ENCODE results near the gene JAM3. TPM values are rescaled to one million over a fixed set of nuclear protein-coding genes. Genes with fewer than 3 reads are reported as not detected.

Gene JAM3
- total and polyA plus RNA-seq, 10 of the 15 experiments (the other 5 are each of a cell fraction or from before 2014, with no cell fraction given) = 0.04 to 1.1 (median 0.32) TPM; not detected in 1

GRCh38 chr11:134066943-134067885 is 1.7 kb upstream of the JAM3 start:
- no peaks in the 10 kb centered on the region for H3K9me3 ChIP-seq (replicated peaks; ENCODE audit: control insufficient read depth, insufficient read depth, low read length)
- H3K27me3 ChIP-seq (replicated peaks in 1 of 2; ENCODE audit: control insufficient read depth in 2 of 2, insufficient read depth in 2 of 2, low read length in 1 of 2) = peaks cover 2 to 12% of the 10 kb centered on the region in 2 experiments
- no peak overlapping the region for H3K4me2 ChIP-seq (ENCODE audit: control insufficient read depth, insufficient read depth)
- no peak overlapping the region for H3K9ac ChIP-seq (ENCODE audit: control insufficient read depth, insufficient read depth, low read length)
- no peaks in the 10 kb centered on the region for H3K4me1 ChIP-seq (ENCODE audit: control insufficient read depth, insufficient read depth, low read length)
- no peak overlapping the region for H3K4me3 ChIP-seq
- DNase-seq (ENCODE audit: low read depth, low spot score) (no peak), ATAC-seq (no peak), FAIRE-seq (no peak)
- TF ChIP-seq FOXK2 (IDR thresholded peaks at IDR 0.05) (no peak), SIN3A (IDR thresholded peaks at IDR 0.05; ENCODE audit: low read depth, low read length) (no peak), ETV6 (conservative IDR thresholded peaks at IDR 0.05 in 1 of 2, IDR thresholded peaks at IDR 0.05 in 1 of 2; ENCODE audit: borderline replicate concordance in 1 of 2, low read depth in 1 of 2) (no peak), POLR2A (IDR thresholded peaks at IDR 0.05; ENCODE audit: low read depth, low read length) (no peak), RCOR1 (conservative IDR thresholded peaks at IDR 0.05; ENCODE audit: low read depth, low read length) (no peak), IRF4 (IDR thresholded peaks at IDR 0.05; ENCODE audit: low read depth, low read length) (no peak), E2F8 (IDR thresholded peaks at IDR 0.05; ENCODE audit: low read depth, partially characterized antibody) (no peak), CUX1 (IDR thresholded peaks at IDR 0.05; ENCODE audit: insufficient replicate concordance, low read depth, low read length) (no peak), PML (IDR thresholded peaks at IDR 0.05; ENCODE audit: low read length) (no peak)
- TF ChIP-seq, protein P1, sequence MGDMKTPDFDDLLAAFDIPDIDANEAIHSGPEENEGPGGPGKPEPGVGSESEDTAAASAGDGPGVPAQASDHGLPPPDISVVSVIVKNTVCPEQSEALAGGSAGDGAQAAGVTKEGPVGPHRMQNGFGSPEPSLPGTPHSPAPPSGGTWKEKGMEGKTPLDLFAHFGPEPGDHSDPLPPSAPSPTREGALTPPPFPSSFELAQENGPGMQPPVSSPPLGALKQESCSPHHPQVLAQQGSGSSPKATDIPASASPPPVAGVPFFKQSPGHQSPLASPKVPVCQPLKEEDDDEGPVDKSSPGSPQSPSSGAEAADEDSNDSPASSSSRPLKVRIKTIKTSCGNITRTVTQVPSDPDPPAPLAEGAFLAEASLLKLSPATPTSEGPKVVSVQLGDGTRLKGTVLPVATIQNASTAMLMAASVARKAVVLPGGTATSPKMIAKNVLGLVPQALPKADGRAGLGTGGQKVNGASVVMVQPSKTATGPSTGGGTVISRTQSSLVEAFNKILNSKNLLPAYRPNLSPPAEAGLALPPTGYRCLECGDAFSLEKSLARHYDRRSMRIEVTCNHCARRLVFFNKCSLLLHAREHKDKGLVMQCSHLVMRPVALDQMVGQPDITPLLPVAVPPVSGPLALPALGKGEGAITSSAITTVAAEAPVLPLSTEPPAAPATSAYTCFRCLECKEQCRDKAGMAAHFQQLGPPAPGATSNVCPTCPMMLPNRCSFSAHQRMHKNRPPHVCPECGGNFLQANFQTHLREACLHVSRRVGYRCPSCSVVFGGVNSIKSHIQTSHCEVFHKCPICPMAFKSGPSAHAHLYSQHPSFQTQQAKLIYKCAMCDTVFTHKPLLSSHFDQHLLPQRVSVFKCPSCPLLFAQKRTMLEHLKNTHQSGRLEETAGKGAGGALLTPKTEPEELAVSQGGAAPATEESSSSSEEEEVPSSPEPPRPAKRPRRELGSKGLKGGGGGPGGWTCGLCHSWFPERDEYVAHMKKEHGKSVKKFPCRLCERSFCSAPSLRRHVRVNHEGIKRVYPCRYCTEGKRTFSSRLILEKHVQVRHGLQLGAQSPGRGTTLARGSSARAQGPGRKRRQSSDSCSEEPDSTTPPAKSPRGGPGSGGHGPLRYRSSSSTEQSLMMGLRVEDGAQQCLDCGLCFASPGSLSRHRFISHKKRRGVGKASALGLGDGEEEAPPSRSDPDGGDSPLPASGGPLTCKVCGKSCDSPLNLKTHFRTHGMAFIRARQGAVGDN (IDR thresholded peaks at IDR 0.05) = no peak
- no peak overlapping the region for H3K27ac ChIP-seq (ENCODE audit: control insufficient read depth, insufficient read depth)
- SMC1A ChIA-PET (ENCODE audit: uncharacterized antibody, unreplicated experiment) = no interaction called here
- no peak overlapping the region for H2AFZ ChIP-seq (ENCODE audit: control insufficient read depth, low read depth, low read length)
- no peaks in the 10 kb centered on the region for H3K36me3 ChIP-seq (ENCODE audit: control insufficient read depth in 2 of 2, insufficient read depth in 2 of 2, low read length in 1 of 2)
- POLR2A ChIA-PET = no interaction called here
- no peaks in the 10 kb centered on the region for H4K20me1 ChIP-seq (ENCODE audit: control insufficient read depth, insufficient read depth)
- CTCF ChIA-PET = interaction anchor here (1.1 kb wide), 1 partner anchor 17 kb away, joined by 3 read pairs; no protein-coding TSS in a partner anchor
- intact Hi-C loops (cut with micrococcal nuclease; ENCODE audit: unreplicated experiment) (no loop called here), in situ Hi-C loops (cut with MboI) (no loop called here)
- WGBS (ENCODE audit: insufficient coverage, insufficient replicate concordance, low lambda C conversion rate, missing lambda C conversion rate) = 40% methylated on average over 12 of the region's 12 CpGs
- H3K79me2 ChIP-seq (ENCODE audit: control insufficient read depth, insufficient read depth, low read length) = no peaks in the 10 kb centered on the region
- RAD21 ChIA-PET (ENCODE audit: unreplicated experiment) = interaction anchor here (1.7 kb wide), 1 partner anchor 17 kb away, joined by 3 read pairs; no protein-coding TSS in a partner anchor
- BruUV-seq (replicated peaks) = no TSS peak

Measured in GM12878 (cell line).